Bronchial epithelial cell (primary cell): ENCODE data around the gene SOD1. TPM values are rescaled to one million over a fixed set of nuclear protein-coding genes. Genes with fewer than 3 reads are reported as not detected.

Experiments used
- DNase-seq: peaks from one replicate; pipeline ENCODE4 v3.0.0-alpha.2; 2010; ENCODE audit warnings: low read depth
- FAIRE-seq: peaks from 2 replicates; lab custom pipeline; 2011; peaks lifted over from hg19 to GRCh38; lab: Jason Lieb, UNC
- H3K27me3 ChIP-seq: 2 replicates; pipeline ENCODE4 v1.5.1; 2011; ENCODE audit warnings: low read length; ENCODE audit not compliant: control insufficient read depth, insufficient read depth
- H3K36me3 ChIP-seq: 2 replicates; pipeline ENCODE4 v1.5.1; 2011; ENCODE audit warnings: low read length; ENCODE audit not compliant: control insufficient read depth, insufficient read depth
- H3K4me3 ChIP-seq: 2 replicates; pipeline ENCODE4 v1.5.1; 2011; ENCODE audit warnings: mild to moderate bottlenecking, low read depth, low read length, control low read depth
- total RNA-seq: library from RNA; depleted of rRNA; stranded (reverse); fragments of >200 nt; gene quantifications from 2 replicates; pipeline ENCODE4 v1.2.1, GENCODE V29; 2014
- TF ChIP-seq, protein P1 (sequence below): IDR thresholded peaks from 2 replicates; pipeline ENCODE4 v1.5.1; 2011; ENCODE audit warnings: mild to moderate bottlenecking, moderate library complexity, low read length, control low read depth, inconsistent platforms; ENCODE audit not compliant: insufficient read depth, severe bottlenecking

SOD1 gene
- total RNA-seq, 1 donor from 2014 or later = 154 TPM

DNA sequence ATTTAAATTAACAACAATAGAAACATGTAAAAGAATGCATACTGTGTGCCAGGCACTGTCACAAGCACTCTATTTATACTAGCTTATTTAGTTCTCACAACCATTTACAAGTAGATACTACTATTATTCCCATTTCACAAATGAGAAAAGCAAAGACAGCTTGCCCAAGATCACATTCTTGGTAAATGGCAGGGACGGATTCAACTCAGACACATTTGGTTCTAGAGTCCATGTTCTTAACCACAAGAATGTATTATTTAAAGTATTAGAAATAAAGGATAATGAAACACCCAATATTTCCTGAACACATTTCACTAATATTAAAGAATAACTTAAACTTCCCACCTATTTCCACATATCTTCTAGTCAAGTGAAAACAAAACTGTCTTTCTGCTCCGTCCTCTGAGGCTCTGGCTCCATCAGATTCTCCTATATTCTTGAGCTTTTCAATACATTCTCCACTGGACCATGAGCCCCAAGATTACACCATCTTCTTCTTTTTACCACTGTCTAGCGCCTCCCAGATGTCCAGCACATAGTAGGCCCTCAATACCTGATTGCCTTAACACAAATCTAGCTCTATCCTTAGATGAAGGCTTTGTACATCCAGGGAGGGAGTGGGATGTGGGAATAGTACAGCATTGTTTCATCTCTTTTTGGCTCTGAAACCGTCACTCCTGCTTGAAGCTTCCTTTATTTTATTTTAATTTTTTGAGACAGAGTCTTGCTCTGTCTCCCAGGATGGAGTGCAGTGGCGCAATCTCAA, 29.3 kb downstream of the SOD1 start:
- TF ChIP-seq, protein P1, sequence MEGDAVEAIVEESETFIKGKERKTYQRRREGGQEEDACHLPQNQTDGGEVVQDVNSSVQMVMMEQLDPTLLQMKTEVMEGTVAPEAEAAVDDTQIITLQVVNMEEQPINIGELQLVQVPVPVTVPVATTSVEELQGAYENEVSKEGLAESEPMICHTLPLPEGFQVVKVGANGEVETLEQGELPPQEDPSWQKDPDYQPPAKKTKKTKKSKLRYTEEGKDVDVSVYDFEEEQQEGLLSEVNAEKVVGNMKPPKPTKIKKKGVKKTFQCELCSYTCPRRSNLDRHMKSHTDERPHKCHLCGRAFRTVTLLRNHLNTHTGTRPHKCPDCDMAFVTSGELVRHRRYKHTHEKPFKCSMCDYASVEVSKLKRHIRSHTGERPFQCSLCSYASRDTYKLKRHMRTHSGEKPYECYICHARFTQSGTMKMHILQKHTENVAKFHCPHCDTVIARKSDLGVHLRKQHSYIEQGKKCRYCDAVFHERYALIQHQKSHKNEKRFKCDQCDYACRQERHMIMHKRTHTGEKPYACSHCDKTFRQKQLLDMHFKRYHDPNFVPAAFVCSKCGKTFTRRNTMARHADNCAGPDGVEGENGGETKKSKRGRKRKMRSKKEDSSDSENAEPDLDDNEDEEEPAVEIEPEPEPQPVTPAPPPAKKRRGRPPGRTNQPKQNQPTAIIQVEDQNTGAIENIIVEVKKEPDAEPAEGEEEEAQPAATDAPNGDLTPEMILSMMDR = no peak
- H3K27me3 ChIP-seq = no peaks in the 10 kb centered on the region
- peaks cover 23% of the 10 kb centered on the region for H3K36me3 ChIP-seq
- DNase-seq (no peak), FAIRE-seq (no peak)
- no peak overlapping the region for H3K4me3 ChIP-seq

DNA sequence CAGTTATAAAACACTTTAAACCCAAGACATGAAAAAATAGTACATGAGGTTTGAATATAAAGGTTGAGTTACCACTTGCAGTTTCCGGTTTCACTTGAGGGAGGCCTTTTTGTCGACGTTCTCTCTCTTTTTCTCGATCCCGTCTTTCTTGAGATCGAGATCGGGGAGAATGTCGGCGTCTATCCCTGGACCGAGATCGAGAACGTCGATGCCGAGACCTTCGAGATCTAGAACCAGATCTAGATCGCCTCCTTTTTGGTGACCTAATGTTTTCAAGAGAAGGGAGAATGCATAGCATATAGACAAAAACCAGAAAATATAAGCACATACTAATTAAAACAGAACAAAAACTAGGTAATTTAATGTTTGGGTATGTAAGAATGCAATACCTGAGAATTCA, 33.7 kb downstream of the SOD1 start:
- TF ChIP-seq, protein P1 = no peak
- H3K36me3 ChIP-seq = peaks cover 13% of the 10 kb centered on the region
- no peaks in the 10 kb centered on the region for H3K27me3 ChIP-seq
- DNase-seq = no peak
- FAIRE-seq = no peak
- no peak overlapping the region for H3K4me3 ChIP-seq

DNA sequence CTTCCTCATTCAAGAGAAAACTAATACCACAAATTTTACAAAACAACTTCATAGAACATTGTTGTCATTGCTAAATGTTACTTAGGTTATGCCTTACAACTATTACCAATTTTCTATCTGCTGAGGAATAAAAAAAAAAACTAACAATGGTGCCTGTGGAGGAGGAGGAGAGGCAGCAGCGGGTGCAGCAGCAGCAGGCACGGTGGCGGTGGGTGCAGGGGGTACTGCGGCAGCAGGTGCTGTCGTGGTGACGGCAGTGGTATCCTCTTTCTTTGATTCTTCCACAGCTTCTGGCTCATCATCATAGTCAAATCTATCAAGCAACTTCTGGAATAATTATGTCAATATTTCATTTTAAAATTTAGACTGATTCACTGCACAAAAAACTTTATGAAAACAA, 36.9 kb downstream of the SOD1 start:
- FAIRE-seq (no peak), DNase-seq (no peak)
- TF ChIP-seq, protein P1 = no peak
- Histone ChIP-seq H3K4me3 (no peak overlapping the region), H3K36me3 (peaks cover 14% of the 10 kb centered on the region), H3K27me3 (no peaks in the 10 kb centered on the region)

DNA sequence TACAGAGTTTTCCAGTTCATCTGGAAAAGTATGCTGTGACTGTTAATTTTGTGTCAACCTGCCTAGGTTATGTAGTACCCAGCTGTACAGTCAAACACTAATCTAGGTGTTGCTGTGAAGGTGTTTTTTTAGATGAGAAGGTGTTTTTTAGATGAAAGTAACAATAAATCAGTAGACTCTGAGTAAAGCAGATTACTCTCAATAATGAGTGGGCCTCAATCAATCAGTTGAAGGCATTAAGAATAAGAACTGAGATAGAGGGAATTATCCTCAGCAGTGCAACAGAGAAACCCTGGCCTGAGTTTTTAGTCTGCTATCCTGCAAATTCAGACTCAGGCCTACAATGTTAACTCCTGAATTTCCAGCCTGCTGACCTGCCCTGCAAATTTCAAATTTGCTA, 39.0 kb downstream of the SOD1 start:
- DNase-seq (no peak), FAIRE-seq (no peak)
- Histone ChIP-seq H3K4me3 (no peak overlapping the region), H3K36me3 (peaks cover 9% of the 10 kb centered on the region), H3K27me3 (no peaks in the 10 kb centered on the region)
- TF ChIP-seq, protein P1 = no peak

DNA sequence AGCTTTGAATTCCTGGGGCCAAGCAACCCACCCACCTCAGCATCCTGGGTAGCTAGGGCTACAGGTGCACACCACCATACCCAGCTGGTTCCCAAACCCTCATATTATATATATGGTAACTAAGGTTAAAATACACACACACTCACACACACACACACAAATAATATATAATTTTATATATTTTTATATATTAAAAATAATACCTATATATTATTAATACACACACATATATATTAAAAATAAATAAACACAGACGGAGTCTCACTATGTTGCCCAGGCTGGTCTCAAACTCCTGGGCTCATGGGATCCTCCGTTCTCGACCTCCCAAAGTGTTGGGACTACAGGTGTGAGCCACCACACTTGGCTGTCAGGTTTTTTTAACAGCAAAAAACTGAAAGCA, 40.5 kb downstream of the SOD1 start:
- TF ChIP-seq, protein P1 = no peak
- DNase-seq = no peak
- Histone ChIP-seq H3K36me3 (peaks cover 9% of the 10 kb centered on the region), H3K4me3 (no peak overlapping the region), H3K27me3 (no peaks in the 10 kb centered on the region)
- FAIRE-seq = no peak

DNA sequence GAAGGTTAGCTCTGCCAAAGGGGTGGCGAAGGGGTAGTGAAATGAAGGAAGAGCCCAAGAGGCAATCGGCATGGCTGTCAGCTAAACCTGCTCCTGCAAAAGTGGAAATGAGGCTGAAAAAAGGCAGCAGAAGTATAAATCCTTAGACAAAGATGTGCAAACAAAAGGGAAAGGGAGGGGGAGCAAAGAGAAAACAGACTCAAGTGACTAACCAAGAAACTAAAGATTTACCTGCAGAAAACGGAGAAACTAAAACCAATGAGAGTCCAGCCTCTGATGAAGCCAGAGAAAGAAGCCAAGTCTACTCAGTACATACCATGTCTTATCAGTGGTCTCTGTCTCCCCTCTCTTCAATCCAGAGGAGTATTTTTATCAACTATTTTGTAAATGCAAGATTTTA, 47.1 kb downstream of the SOD1 start:
- Histone ChIP-seq H3K4me3 (no peak overlapping the region), H3K27me3 (no peaks in the 10 kb centered on the region), H3K36me3 (peaks cover under 1% of the 10 kb centered on the region)
- no peak for FAIRE-seq
- DNase-seq = no peak
- TF ChIP-seq, protein P1 = no peak
